Suprapubic skin (tissue), 4 donors: ENCODE results near the gene PRSS33.

ENCODE experiments used
- EP300 ChIP-seq: sonication (generic); formaldehyde crosslinking; IDR thresholded peaks from one replicate; pipeline ENCODE4 v1.6.1; 2017; ENCODE audit warnings: antibody characterized with exemption
- POLR2A ChIP-seq, 2 donors: fragments of 450-650 bp; IDR thresholded peaks; one replicate each; pipeline ENCODE4 v1.6.1; 2017; ENCODE audit warnings: antibody characterized with exemption in 2 of 2, mild to moderate bottlenecking in 2 of 2, moderate library complexity in 2 of 2
- POLR2AphosphoS5 ChIP-seq, 3 donors: sonication (generic); formaldehyde crosslinking; IDR thresholded peaks; one replicate each; pipeline ENCODE4 v1.6.1; 2017; ENCODE audit warnings: antibody characterized with exemption in 3 of 3
- TF ChIP-seq, protein P1 (sequence below), 2 donors: fragments of 200-600 bp in 1 of 2; fragments of 450-650 bp in 1 of 2; sonication (generic) in 1 of 2; IDR thresholded peaks; one replicate each; pipeline ENCODE4 v1.5.1; 2016 to 2019; ENCODE audit warnings: antibody characterized with exemption in 2 of 2, mild to moderate bottlenecking in 1 of 2, moderate library complexity in 1 of 2

DNA sequence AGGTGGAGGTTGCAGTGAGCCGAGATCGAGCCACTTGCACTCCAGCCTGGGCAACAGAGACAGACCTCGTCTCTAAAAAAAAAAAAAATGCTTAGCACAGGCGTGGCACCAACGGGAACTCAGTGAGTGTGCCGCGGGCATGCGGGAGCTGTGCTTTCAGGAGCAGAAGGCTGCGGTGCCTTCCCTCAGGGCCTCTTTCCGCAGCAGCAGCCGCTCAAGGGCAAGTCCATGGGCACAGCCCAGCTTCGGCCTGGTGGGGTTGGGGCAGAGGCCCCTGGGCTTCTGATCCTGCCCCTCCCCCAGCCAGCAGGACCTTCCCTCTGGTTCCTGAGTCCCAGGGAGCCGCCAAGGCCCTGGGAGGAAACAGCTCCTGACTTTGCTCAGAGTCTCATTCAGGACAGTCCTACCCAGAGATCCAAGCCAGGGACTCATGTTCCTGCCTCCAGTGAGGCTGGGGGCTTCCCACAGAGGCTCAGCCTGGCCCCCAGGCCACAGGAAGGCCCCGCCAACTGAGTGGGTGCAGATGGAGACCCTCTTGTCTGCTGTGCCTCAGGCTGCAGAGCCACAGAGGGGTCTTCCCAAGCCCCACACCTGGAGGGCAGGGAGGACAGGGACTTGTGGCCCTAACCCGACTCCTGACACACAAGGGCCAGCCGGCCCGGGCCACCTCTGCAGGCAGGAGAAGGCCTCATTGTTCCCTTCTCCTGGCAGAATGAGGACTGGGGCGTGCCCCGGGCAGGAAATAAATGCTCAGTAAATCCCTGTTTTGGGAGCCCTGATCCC, 39.4 kb upstream of the PRSS33 start:
- TF ChIP-seq, protein P1, sequence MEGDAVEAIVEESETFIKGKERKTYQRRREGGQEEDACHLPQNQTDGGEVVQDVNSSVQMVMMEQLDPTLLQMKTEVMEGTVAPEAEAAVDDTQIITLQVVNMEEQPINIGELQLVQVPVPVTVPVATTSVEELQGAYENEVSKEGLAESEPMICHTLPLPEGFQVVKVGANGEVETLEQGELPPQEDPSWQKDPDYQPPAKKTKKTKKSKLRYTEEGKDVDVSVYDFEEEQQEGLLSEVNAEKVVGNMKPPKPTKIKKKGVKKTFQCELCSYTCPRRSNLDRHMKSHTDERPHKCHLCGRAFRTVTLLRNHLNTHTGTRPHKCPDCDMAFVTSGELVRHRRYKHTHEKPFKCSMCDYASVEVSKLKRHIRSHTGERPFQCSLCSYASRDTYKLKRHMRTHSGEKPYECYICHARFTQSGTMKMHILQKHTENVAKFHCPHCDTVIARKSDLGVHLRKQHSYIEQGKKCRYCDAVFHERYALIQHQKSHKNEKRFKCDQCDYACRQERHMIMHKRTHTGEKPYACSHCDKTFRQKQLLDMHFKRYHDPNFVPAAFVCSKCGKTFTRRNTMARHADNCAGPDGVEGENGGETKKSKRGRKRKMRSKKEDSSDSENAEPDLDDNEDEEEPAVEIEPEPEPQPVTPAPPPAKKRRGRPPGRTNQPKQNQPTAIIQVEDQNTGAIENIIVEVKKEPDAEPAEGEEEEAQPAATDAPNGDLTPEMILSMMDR (IDR thresholded peaks at IDR 0.05): no peak
- TF ChIP-seq POLR2A (IDR thresholded peaks at IDR 0.05) (no peak), POLR2AphosphoS5 (IDR thresholded peaks at IDR 0.05) (no peak), EP300 (no peak)
